Osteocyte (in vitro differentiated cells): ENCODE results near the gene PRCD. TPM values are rescaled to one million over a fixed set of nuclear protein-coding genes. Genes with fewer than 3 reads are reported as not detected.
"Not testable (repeated sequence)": the region's sequence is repeated elsewhere in the genome, so short reads cannot be mapped to it uniquely, and the experiment has no call there.

Experiments
- DNase-seq: peaks from one replicate; pipeline ENCODE4 v3.0.0; 2021; ENCODE audit warnings: mixed read lengths; ENCODE audit not compliant: unreplicated experiment; ENCODE audit errors: extremely low spot score
- H3K27ac Mint-ChIP-seq: one replicate; pipeline ENCODE4 v1.8.0; 2021; ENCODE audit warnings: mild to moderate bottlenecking, mixed read lengths; ENCODE audit not compliant: unreplicated experiment
- H3K27me3 Mint-ChIP-seq: one replicate; pipeline ENCODE4 v1.8.0; 2021; ENCODE audit warnings: mixed read lengths; ENCODE audit not compliant: unreplicated experiment
- H3K36me3 Mint-ChIP-seq: one replicate; pipeline ENCODE4 v1.8.0; 2021; ENCODE audit warnings: mixed read lengths; ENCODE audit not compliant: unreplicated experiment
- H3K4me1 Mint-ChIP-seq: one replicate; pipeline ENCODE4 v1.8.0; 2021; ENCODE audit warnings: mixed read lengths; ENCODE audit not compliant: unreplicated experiment
- H3K4me3 Mint-ChIP-seq: one replicate; pipeline ENCODE4 v1.8.0; 2021; ENCODE audit warnings: mild to moderate bottlenecking, moderate library complexity, mixed read lengths; ENCODE audit not compliant: unreplicated experiment
- H3K9me3 Mint-ChIP-seq: one replicate; pipeline ENCODE4 v1.8.0; 2021; ENCODE audit warnings: mixed read lengths; ENCODE audit not compliant: unreplicated experiment
- total RNA-seq: library from RNA; stranded (reverse); gene quantifications from 2 replicates; pipeline ENCODE4 v1.2.1, GENCODE V29; 2021
- TF ChIP-seq, protein P1 (sequence below): fragments of 200-600 bp; sonication (generic); IDR thresholded peaks from 2 replicates; pipeline ENCODE4 v1.5.0; 2021; ENCODE audit warnings: antibody characterized with exemption, mild to moderate bottlenecking, moderate library complexity

Gene PRCD
- total RNA-seq, 1 donor from 2014 or later: 1.3 TPM

- no peaks in the 10 kb centered on the region for H3K36me3 Mint-ChIP-seq
- peak overlapping the region; percentile 98 for H3K27ac Mint-ChIP-seq
- peaks cover 60% of the 10 kb centered on the region for H3K4me1 Mint-ChIP-seq
- TF ChIP-seq, protein P1, sequence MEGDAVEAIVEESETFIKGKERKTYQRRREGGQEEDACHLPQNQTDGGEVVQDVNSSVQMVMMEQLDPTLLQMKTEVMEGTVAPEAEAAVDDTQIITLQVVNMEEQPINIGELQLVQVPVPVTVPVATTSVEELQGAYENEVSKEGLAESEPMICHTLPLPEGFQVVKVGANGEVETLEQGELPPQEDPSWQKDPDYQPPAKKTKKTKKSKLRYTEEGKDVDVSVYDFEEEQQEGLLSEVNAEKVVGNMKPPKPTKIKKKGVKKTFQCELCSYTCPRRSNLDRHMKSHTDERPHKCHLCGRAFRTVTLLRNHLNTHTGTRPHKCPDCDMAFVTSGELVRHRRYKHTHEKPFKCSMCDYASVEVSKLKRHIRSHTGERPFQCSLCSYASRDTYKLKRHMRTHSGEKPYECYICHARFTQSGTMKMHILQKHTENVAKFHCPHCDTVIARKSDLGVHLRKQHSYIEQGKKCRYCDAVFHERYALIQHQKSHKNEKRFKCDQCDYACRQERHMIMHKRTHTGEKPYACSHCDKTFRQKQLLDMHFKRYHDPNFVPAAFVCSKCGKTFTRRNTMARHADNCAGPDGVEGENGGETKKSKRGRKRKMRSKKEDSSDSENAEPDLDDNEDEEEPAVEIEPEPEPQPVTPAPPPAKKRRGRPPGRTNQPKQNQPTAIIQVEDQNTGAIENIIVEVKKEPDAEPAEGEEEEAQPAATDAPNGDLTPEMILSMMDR: no peak
- no peaks in the 10 kb centered on the region for H3K27me3 Mint-ChIP-seq
- no peaks in the 10 kb centered on the region for H3K9me3 Mint-ChIP-seq
- DNase-seq: no peak
- peak overlapping the region; percentile 47 for H3K4me3 Mint-ChIP-seq
These were observed 9.6 kb upstream of the PRCD start for GRCh38 chr17:76530095-76530723.

GRCh38 chr17:76530811-76531485 lies 8.9 kb upstream of the PRCD start:
- peaks cover 65% of the 10 kb centered on the region for H3K4me1 Mint-ChIP-seq
- no peak for DNase-seq
- H3K36me3 Mint-ChIP-seq: no peaks in the 10 kb centered on the region
- H3K27ac Mint-ChIP-seq: peak overlapping the region; percentile 98
- no peaks in the 10 kb centered on the region for H3K27me3 Mint-ChIP-seq
- TF ChIP-seq, protein P1: no peak
- H3K4me3 Mint-ChIP-seq: peak overlapping the region; percentile 47
- H3K9me3 Mint-ChIP-seq: no peaks in the 10 kb centered on the region

GRCh38 chr17:76531486-76532038 lies 8.3 kb upstream of the PRCD start:
- Mint-ChIP-seq H3K9me3 (no peaks in the 10 kb centered on the region), H3K27ac (peak overlapping the region; percentile 28), H3K4me1 (peaks cover 67% of the 10 kb centered on the region), H3K27me3 (no peaks in the 10 kb centered on the region), H3K4me3 (no peak overlapping the region), H3K36me3 (no peaks in the 10 kb centered on the region)
- no peak for DNase-seq
- TF ChIP-seq, protein P1: no peak

GRCh38 chr17:76532072-76532651 lies 7.7 kb upstream of the PRCD start:
- TF ChIP-seq, protein P1: no peak
- H3K27me3 Mint-ChIP-seq: no peaks in the 10 kb centered on the region
- H3K36me3 Mint-ChIP-seq: no peaks in the 10 kb centered on the region
- peaks cover 65% of the 10 kb centered on the region for H3K4me1 Mint-ChIP-seq
- no peak for DNase-seq
- H3K4me3 Mint-ChIP-seq: no peak overlapping the region
- no peaks in the 10 kb centered on the region for H3K9me3 Mint-ChIP-seq
- peak overlapping the region; percentile 28 for H3K27ac Mint-ChIP-seq

- H3K4me3 Mint-ChIP-seq, DNase-seq, H3K27ac Mint-ChIP-seq, H3K9me3 Mint-ChIP-seq, H3K27me3 Mint-ChIP-seq, H3K36me3 Mint-ChIP-seq: not testable (repeated sequence)
- H3K4me1 Mint-ChIP-seq: peaks cover 54% of the 10 kb centered on the region
These were observed 6.0 kb upstream of the PRCD start for GRCh38 chr17:76533640-76534359.
